Kidney (tissue), 14 donors: Measurements from ENCODE around the gene CABLES2. TPM values are rescaled to one million over a fixed set of nuclear protein-coding genes. Genes with fewer than 3 reads are reported as not detected.

Experiments used
- DNase-seq, 5 donors: peaks; one replicate each; pipeline ENCODE4 v3.0.0-alpha.2; 2013 to 2020
- FAIRE-seq: peaks from 2 replicates; lab custom pipeline; 2012; peaks lifted over from hg19 to GRCh38; lab: Jason Lieb, UNC
- H3K27ac ChIP-seq, 2 donors: one replicate each; pipeline ENCODE4 v1.7.0; 2013; ENCODE audit warnings: low read depth in 2 of 2, low read length in 2 of 2, inconsistent platforms in 1 of 2
- H3K27me3 ChIP-seq: one replicate; pipeline ENCODE4 v1.7.1; 2013; ENCODE audit warnings: low read length, inconsistent platforms; ENCODE audit not compliant: control insufficient read depth, insufficient read depth
- H3K36me3 ChIP-seq, 3 donors: one replicate each; pipeline versions ENCODE4 v1.7.0 to v1.7.1; 2013; ENCODE audit warnings: low read length in 3 of 3, control low read depth in 1 of 3, inconsistent platforms in 1 of 3; ENCODE audit not compliant: insufficient read depth in 3 of 3, control insufficient read depth in 2 of 3
- H3K4me1 ChIP-seq, 3 donors: one replicate each; pipeline versions ENCODE4 v1.7.0 to v1.7.1; 2013; ENCODE audit warnings: low read length in 3 of 3, inconsistent platforms in 1 of 3, low read depth in 1 of 3; ENCODE audit not compliant: control insufficient read depth in 2 of 3, insufficient read depth in 2 of 3
- H3K4me3 ChIP-seq, 3 donors: one replicate each; pipeline versions ENCODE4 v1.7.0 to v1.8.1; 2013; ENCODE audit warnings: low read length in 3 of 3, control low read depth in 1 of 3, inconsistent platforms in 1 of 3
- H3K9ac ChIP-seq, 3 donors: one replicate each; pipeline versions ENCODE4 v1.7.0 to v1.7.1; 2013; ENCODE audit warnings: low read length in 3 of 3, control low read depth in 1 of 3, inconsistent platforms in 1 of 3
- H3K9me3 ChIP-seq, 3 donors: one replicate each; pipeline versions ENCODE4 v1.7.0 to v1.7.1; 2013; ENCODE audit warnings: low read length in 3 of 3, control low read depth in 1 of 3, inconsistent platforms in 1 of 3; ENCODE audit not compliant: control insufficient read depth in 2 of 3, insufficient read depth in 1 of 3
- CTCF ChIP-seq: IDR thresholded peaks from 3 replicates; pipeline ENCODE4 v1.5.1; 2012; ENCODE audit warnings: mild to moderate bottlenecking, moderate library complexity, borderline replicate concordance; ENCODE audit not compliant: insufficient read depth; ENCODE audit errors: extremely low read depth
- intact Hi-C: fragments of 100-400 bp; cut with DNase I; formaldehyde crosslinking; loops from one replicate; pipeline ENCODE4 v1.11.1; 2022
- polyA plus RNA-seq: library from polyadenylated mRNA; stranded (reverse); fragments of 350-450 nt; fragmentation: Illumina TruSeq; extraction: RNeasy Lipid Tissue Mini Kit (QIAGEN cat#74804); gene quantifications from one replicate; pipeline ENCODE4 v1.2.3, GENCODE V29; 2014; ENCODE audit warnings: low read depth, low replicate concordance; ENCODE audit not compliant: insufficient read depth
- total RNA-seq: library from RNA; stranded (reverse); fragmentation: NEBNext Ultra II Directional; extraction: Animal tissue kit (Norgen Biotek cat#: 25700); gene quantifications from one replicate; pipeline ENCODE4 v1.2.1, GENCODE V29; 2021
- donor health status: control.
- donor health status: control.
- donor health status: control.
- donor health status: control.
- donor health status: control.
- donor health status: DM: yes; HTN: yes; CAD: no.
- donor health status: Normal renal cell carcinoma (clear cell type).

The CABLES2 gene
- total and polyA plus RNA-seq, 2 donors from 2014 or later = 2.0 to 4.5 TPM

DNA sequence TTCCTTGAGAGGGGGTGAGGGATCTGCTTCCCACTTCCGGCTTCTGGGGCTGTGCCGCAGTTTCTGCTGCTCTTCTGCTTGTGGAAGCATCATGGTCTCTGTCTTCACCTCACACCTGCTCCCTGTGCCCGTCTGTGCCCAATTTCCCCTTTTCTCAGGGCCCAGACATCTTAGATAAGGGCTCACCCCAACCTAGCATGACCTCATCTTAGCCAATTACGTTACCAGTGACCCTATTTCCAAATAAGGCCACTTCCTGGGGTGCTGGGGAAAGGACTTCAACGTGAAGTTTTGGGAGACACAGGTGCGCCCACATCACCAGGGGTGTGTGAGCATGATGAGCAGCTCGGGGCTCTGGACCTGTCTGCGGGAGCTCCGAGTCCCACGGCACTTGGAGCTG, 41.0 kb upstream of the CABLES2 start:
- H3K27me3 ChIP-seq = no peaks in the 10 kb centered on the region
- no peak for TF ChIP-seq CTCF
- H3K9ac ChIP-seq = no peak overlapping the region
- no peaks in the 10 kb centered on the region for H3K36me3 ChIP-seq
- H3K4me1 ChIP-seq = peaks cover 0 to 4% (median 0%) of the 10 kb centered on the region in 3 donors
- no peak for FAIRE-seq
- no peak overlapping the region for H3K27ac ChIP-seq
- no peaks in the 10 kb centered on the region for H3K9me3 ChIP-seq
- no peak overlapping the region for H3K4me3 ChIP-seq
- intact Hi-C loops = no loop called here
- no peak for DNase-seq

GRCh38 chr20:62446888-62447869, 40.1 kb upstream of the CABLES2 start:
- no peak for TF ChIP-seq CTCF
- intact Hi-C loops = no loop called here
- FAIRE-seq (no peak), DNase-seq (no peak)
- Histone ChIP-seq H3K27ac (no peak overlapping the region), H3K36me3 (no peaks in the 10 kb centered on the region), H3K27me3 (no peaks in the 10 kb centered on the region), H3K9me3 (no peaks in the 10 kb centered on the region), H3K9ac (no peak overlapping the region), H3K4me1 (peaks cover 0 to under 1% (median 0%) of the 10 kb centered on the region in 3 donors), H3K4me3 (no peak overlapping the region)

DNA sequence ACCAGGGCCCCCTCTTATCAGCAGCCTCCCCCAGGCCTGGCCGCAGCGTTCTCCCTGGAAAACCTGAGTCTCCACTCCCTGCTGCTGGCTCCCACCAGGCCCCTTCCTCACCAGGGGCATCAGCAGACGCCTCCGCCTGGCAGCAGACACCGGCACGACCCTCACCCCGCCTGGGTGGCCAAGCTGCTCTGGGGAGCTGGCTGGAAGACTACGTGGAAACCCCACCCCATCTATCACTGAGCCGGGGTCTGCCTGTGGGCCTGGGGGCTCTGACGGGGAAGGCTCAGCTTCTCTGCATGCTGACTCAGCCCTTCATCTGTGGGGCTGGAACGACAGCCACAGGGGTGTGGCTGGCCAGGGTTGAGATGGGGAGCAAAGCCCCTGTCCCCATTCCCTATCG, 39.4 kb upstream of the CABLES2 start:
- no peaks in the 10 kb centered on the region for H3K27me3 ChIP-seq
- DNase-seq = no peak

More for the DNA sequence above, 39.4 kb upstream of the CABLES2 start:
- no peaks in the 10 kb centered on the region for H3K36me3 ChIP-seq
- no peak for FAIRE-seq
- H3K4me1 ChIP-seq = no peaks in the 10 kb centered on the region
- H3K9me3 ChIP-seq = no peaks in the 10 kb centered on the region
- H3K27ac ChIP-seq = no peak overlapping the region
- no peak for TF ChIP-seq CTCF
- no peak overlapping the region for H3K4me3 ChIP-seq
- H3K9ac ChIP-seq = no peak overlapping the region
- intact Hi-C loops = no loop called here
